T-helper 2 cell treated with Interferon-gamma antibody and Interleukin-4, amounts not matched to agents 100 ng/mL and 5 ng/mL, for 36 hours (primary cell): ENCODE results near the gene RMRP. TPM values are rescaled to one million over a fixed set of nuclear protein-coding genes. Genes with fewer than 3 reads are reported as not detected.
"Not testable (repeated sequence)": the region's sequence is repeated elsewhere in the genome, so short reads cannot be mapped to it uniquely, and the experiment has no call there.

Experiments used
- intact Hi-C: fragments of 100-400 bp; cut with micrococcal nuclease; formaldehyde crosslinking; loops from one replicate; pipeline ENCODE4 v1.15.1; 2023
- total RNA-seq: library from RNA; stranded (reverse); gene quantifications from 2 replicates; pipeline ENCODE4 v1.2.3, GENCODE V29; 2022

The RMRP gene
- total RNA-seq, 1 donor from 2014 or later: 6,266 TPM

- intact Hi-C loops: no loop called here
Measured at GRCh38 chr9:35616681-35617459, 40.9 kb downstream of the RMRP start.

- intact Hi-C loops: no loop called here
Measured at GRCh38 chr9:35615981-35616680, 41.7 kb downstream of the RMRP start.

- intact Hi-C loops: no loop called here
Measured at GRCh38 chr9:35612843-35613242, 45.0 kb downstream of the RMRP start.

GRCh38 chr9:35612066-35612465 lies 45.8 kb downstream of the RMRP start:
- intact Hi-C loops: not testable (repeated sequence)

GRCh38 chr9:35611230-35611797 lies 46.5 kb downstream of the RMRP start:
- intact Hi-C loops: no loop called here

- intact Hi-C loops: loop anchor here (10.0 kb wide), 3 partner anchors 535 to 1485 kb away; partner anchors contain the start of genes CCL27, DCAF12, FANCG and VCP
Measured at GRCh38 chr9:35609820-35610163, 48.0 kb downstream of the RMRP start.

GRCh38 chr9:35609001-35609819 lies 48.6 kb downstream of the RMRP start:
- intact Hi-C loops: loop anchor here (10.0 kb wide), 3 partner anchors 534 to 1484 kb away; partner anchors contain the start of genes CCL27, DCAF12, FANCG and VCP

- intact Hi-C loops: loop anchor here (10.0 kb wide), 3 partner anchors 533 to 1483 kb away; partner anchors contain the start of genes CCL27, DCAF12, FANCG and VCP
Measured at GRCh38 chr9:35608221-35608620, 49.6 kb downstream of the RMRP start.

Other genes starting within 250 kb of the RMRP start
- gene RUSC2, start 167.9 kb downstream of the RMRP start, total RNA-seq: 3.1 and 3.9 TPM in 2 replicates
- 30.0 and 33.1 TPM in 2 replicates for gene TESK1, start 52.8 kb downstream of the RMRP start, total RNA-seq
- 7.0 and 7.3 TPM in 2 replicates for gene CD72, start 39.6 kb downstream of the RMRP start, total RNA-seq
- 198 and 205 TPM in 2 replicates for gene SIT1, start 7.1 kb downstream of the RMRP start, total RNA-seq
- gene CCDC107, start 273 bp upstream of the RMRP start, total RNA-seq: 25.6 and 27.2 TPM in 2 replicates
- gene ARHGEF39, start 7.2 kb upstream of the RMRP start, total RNA-seq: 14.7 and 15.4 TPM in 2 replicates
- 0.27 and 0.30 TPM in 2 replicates for gene CA9, start 15.9 kb upstream of the RMRP start, total RNA-seq
- gene TPM2, start 31.9 kb upstream of the RMRP start, total RNA-seq: 5.9 and 6.0 TPM in 2 replicates
- gene TLN1, start 74.2 kb upstream of the RMRP start, total RNA-seq: 360 and 382 TPM in 2 replicates
- 18.0 and 19.9 TPM in 2 replicates for gene CREB3, start 74.6 kb upstream of the RMRP start, total RNA-seq
- gene GBA2, start 91.2 kb upstream of the RMRP start, total RNA-seq: 54.1 and 62.3 TPM in 2 replicates
- 22.8 and 23.3 TPM in 2 replicates for gene RGP1, start 91.3 kb upstream of the RMRP start, total RNA-seq
- 0.55 TPM in 1 of 2 replicates, not detected in the other for gene MSMP, start 96.3 kb upstream of the RMRP start, total RNA-seq
- gene NPR2, start 133.6 kb upstream of the RMRP start, total RNA-seq: 9.6 and 10.2 TPM in 2 replicates
- gene SPAG8, start 154.2 kb upstream of the RMRP start, total RNA-seq: 0.95 and 1.4 TPM in 2 replicates
- 55.0 and 55.7 TPM in 2 replicates for gene HINT2, start 157.0 kb upstream of the RMRP start, total RNA-seq
- gene FAM221B, start 170.7 kb upstream of the RMRP start, total RNA-seq: not detected in 2 replicates
- 1.7 and 2.6 TPM in 2 replicates for gene TMEM8B, start 171.2 kb upstream of the RMRP start, total RNA-seq
- not detected in 2 replicates for gene OR13J1, start 212.4 kb upstream of the RMRP start, total RNA-seq
- gene HRCT1, start 248.2 kb upstream of the RMRP start, total RNA-seq: not detected in 2 replicates